IPS-18c (cell line): Measurements from ENCODE around the gene AGAP3.

Experiments
- H3K4me3 ChIP-seq: 2 replicates; pipeline ENCODE4 v1.7.0; 2013; ENCODE audit warnings: low read depth, mild to moderate bottlenecking, low read length, moderate library complexity; ENCODE audit not compliant: insufficient read depth
- H3K9me3 ChIP-seq: one replicate; pipeline ENCODE4 v1.6.1; 2013; ENCODE audit warnings: mild to moderate bottlenecking, low read length, moderate library complexity; ENCODE audit not compliant: control insufficient read depth, insufficient read depth

The AGAP3 gene

DNA sequence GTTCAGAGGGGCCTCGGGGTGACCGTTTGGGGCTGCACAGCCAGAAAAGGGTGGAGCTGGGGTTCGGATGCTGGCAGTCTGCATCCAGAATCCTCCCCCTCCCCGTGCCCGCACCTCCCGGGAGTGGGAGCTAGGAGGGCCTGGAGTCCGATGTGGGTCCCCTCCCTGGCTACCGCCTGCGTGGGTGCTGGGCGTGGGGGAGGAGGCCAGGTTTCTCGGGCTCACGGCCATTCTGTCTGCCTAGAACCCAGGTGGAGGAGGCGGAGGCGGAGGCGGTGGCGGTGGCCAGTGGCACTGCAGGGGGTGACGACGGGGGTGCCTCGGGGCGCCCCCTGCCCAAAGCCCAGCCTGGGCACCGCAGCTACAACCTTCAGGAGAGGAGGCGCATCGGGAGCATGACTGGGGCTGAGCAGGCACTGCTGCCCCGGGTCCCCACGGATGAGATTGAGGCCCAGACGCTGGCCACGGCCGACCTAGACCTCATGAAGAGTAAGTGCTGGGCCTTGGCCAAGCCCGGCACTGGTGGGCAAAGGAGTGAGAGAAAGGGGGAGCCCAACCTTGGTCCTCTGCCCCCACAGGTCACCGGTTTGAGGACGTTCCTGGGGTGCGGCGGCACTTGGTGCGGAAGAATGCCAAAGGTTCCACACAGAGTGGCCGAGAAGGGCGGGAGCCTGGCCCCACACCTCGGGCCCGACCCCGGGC is 19.9 kb upstream of the AGAP3 start:
- Histone ChIP-seq H3K4me3 (no peak overlapping the region), H3K9me3 (no peaks in the 10 kb centered on the region)

DNA sequence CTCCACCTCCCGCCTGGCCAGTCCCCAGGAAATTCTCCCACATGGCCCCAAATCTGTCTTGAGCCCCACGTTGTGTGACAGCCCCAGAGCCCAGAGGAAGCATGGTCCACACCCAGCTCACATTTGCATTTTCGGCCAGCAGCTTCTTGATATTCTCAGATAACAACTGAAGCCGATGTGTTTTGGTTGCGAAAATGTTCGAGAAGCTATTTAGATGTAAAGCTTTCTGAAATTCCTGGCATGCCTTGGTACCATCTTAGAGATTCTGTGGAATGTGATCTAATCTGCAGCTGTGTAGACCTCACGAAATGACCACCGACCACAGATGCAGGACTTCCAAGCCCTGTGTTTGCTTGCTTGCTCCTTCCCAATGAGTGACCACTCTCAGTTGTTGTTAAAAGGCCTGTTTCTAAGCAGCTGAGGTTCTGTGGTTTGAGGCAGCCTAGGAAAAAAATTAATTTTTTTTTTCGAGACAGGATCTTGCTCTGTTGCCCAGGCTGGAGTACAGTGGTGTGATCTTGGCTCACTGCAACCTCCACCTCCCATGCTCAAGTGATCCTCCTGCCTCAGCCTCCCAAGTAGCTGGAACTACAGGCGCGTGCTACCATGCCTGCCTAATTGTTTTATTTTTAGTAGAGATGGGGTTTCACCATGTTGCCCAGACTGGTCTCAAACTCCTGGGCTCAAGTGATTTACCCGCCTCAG is 18.1 kb upstream of the AGAP3 start:
- Histone ChIP-seq H3K9me3 (no peaks in the 10 kb centered on the region), H3K4me3 (no peak overlapping the region)

DNA sequence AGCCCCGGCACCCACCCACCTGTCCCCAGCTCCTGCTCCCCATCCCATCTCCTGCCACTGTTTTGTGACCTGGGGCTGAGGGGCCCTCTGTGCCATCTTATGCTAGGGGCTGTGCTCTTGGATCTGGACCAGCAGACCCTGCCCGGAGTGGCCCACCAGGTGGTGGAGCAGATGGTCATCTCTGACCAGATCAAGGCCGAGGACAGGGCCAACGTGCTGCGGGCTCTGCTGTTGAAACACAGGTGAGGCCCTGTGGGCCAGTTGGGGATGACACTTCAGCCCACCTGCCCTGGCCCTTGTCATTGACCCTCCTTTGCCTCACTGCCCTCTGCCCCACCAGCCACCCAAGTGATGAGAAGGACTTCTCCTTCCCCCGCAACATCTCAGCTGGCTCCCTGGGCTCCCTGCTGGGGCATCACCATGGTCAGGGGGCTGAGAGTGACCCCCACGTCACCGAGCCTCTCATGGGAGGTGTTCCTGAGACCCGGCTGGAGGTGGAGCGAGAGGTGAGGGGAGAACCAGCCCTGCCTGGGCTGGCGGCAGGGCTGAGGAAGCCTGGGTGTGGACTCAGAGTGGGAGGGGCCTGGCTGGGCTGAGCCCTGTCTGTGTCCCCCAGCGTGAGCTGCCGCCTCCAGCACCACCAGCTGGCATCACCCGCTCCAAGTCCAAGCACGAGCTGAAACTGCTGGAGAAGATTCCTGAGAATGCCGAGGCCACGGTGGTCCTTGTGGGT is 16.3 kb upstream of the AGAP3 start:
- no peaks in the 10 kb centered on the region for H3K9me3 ChIP-seq
- no peak overlapping the region for H3K4me3 ChIP-seq

- Histone ChIP-seq H3K4me3 (no peak overlapping the region), H3K9me3 (no peaks in the 10 kb centered on the region)
Measured at GRCh38 chr7:151070574-151070960, 15.7 kb upstream of the AGAP3 start.

DNA sequence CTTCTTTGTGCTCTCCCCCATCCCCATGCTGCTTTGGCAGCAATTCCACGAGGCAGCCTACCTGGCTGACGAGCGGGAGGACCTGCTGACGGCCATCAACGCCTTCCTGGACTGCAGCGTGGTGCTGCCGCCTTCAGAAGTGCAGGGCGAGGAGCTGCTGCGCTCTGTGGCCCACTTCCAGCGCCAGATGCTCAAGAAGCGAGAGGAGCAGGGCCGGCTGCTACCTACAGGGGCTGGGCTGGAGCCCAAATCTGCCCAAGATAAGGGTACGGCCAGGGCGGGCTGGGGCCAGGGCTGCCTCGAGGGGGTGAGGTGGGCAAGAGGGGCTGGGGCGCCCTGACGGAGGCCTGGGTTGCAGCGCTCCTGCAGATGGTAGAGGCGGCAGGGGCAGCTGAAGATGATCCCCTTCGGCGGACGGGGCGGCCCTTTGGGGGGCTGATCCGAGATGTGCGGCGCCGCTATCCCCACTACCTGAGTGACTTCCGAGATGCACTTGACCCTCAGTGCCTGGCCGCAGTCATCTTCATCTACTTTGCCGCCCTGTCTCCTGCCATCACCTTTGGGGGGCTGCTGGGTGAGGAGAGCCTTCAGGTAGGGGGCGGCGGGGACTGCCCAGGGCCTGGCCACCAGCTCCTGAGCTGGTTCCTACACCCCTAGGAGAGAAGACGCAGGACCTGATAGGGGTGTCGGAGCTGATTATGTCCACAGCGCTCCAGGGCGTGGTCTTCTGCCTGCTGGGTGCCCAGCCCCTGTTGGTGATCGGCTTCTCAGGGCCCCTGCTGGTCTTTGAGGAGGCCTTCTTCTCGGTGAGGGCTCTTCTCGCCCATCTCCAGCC is 15.0 kb upstream of the AGAP3 start:
- no peaks in the 10 kb centered on the region for H3K9me3 ChIP-seq
- no peak overlapping the region for H3K4me3 ChIP-seq

DNA sequence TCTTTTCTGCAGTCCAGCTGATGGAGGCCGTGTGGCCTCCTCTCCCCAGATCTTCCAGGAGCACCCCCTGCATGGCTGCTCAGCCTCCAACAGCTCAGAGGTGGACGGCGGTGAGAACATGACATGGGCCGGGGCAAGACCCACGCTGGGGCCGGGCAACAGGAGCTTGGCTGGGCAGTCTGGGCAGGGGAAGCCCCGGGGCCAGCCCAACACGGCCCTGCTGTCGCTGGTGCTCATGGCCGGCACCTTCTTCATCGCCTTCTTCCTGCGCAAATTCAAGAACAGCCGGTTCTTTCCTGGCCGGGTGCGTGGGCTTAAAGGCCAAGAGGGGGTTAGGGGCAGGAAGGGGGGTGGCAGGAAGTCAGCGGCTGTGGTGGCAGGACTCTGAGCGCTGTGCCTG is 12.3 kb upstream of the AGAP3 start:
- Histone ChIP-seq H3K4me3 (no peak overlapping the region), H3K9me3 (no peaks in the 10 kb centered on the region)

GRCh38 chr7:151074817-151075661 is 11.2 kb upstream of the AGAP3 start:
- H3K4me3 ChIP-seq = no peak overlapping the region
- no peaks in the 10 kb centered on the region for H3K9me3 ChIP-seq

- Histone ChIP-seq H3K4me3 (no peak overlapping the region), H3K9me3 (no peaks in the 10 kb centered on the region)
Measured at GRCh38 chr7:151075662-151075971, 10.7 kb upstream of the AGAP3 start.

DNA sequence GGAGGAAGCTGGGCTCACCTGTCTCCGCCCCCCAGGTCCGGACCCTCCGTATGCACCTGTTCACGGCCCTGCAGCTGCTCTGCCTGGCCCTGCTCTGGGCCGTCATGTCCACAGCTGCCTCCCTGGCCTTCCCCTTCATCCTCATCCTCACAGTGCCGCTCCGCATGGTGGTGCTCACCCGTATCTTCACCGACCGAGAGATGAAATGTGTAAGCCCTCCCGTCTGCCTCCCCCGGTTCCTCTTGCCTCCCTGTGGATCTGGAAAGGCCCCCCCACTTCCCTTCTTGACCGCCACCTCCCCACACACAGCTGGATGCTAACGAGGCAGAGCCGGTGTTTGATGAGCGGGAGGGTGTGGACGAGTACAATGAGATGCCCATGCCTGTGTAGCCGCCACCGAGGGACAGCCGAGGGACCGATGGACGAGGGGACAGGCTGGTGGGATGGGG is 10.3 kb upstream of the AGAP3 start:
- Histone ChIP-seq H3K9me3 (no peaks in the 10 kb centered on the region), H3K4me3 (no peak overlapping the region)

- Histone ChIP-seq H3K9me3 (no peaks in the 10 kb centered on the region), H3K4me3 (no peak overlapping the region)
Measured at GRCh38 chr7:151076863-151077704, 9.2 kb upstream of the AGAP3 start.

DNA sequence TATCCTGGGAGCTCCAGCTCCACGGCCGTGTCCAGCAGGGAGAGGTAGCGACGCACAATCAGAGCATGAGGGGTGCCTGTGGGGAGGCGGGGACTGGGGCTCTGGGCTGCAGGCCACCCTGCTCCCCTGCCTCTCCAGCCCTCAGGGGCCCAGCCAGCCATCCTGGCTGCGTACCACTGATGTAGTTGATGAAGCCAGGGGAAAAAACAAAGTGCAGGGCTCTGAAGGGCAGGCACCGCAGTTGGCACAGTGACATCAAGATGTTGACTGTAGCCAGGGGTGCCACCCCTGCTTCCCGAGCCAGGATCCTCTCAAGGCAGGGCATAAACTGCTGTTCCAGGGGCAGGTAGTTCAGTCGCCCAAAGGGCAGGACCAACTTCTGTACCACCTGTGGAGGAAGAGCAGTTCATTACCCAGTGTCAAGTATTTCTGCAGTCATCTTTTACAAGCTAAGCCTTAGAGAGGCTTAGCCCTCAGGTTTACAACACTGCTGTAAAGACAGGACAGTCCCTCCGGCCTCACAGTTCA is 8.5 kb upstream of the AGAP3 start:
- Histone ChIP-seq H3K9me3 (no peaks in the 10 kb centered on the region), H3K4me3 (no peak overlapping the region)

DNA sequence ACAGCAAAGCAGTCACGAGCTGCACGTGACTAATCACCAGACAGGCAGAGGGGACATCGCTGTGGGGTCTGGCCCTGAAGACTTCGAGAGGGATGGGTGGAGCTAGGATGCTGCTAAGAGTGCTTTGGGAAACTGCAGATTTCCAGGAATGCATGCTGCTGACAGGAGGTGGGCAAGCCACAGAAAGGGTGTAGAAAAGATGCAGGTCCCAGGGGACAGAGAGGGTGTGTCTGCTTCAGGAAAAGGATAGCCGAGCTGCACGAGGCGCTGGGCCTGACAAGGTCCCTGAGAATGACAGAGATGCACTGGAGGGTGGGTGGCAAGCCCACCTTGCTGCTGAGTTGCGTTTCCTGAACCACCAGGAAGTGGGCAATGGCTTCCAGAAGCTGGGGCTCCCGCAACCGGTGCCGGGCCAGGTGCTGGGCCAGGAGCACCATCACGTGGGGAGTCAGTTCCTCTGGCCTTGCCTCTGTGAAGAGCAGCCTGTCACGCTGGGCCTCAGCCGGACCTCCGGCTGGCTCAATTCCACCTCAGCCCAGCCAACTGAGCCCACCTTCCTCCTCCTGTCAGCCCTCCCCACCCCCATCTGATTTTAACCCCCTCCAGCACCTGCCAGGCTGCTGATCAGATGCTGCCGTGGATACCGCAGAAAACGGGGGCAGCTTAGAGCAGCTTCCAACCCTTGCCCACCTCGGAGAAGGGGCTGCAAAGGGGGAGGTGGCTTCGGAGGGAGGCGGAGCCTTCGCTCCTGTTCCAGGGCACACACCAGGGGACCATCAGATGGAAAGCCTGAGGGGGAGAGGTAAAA is 7.8 kb upstream of the AGAP3 start:
- Histone ChIP-seq H3K4me3 (no peak overlapping the region), H3K9me3 (no peaks in the 10 kb centered on the region)

- Histone ChIP-seq H3K4me3 (peak overlapping the region; percentile 94), H3K9me3 (no peaks in the 10 kb centered on the region)
Measured at GRCh38 chr7:151079199-151079910, 6.9 kb upstream of the AGAP3 start.

DNA sequence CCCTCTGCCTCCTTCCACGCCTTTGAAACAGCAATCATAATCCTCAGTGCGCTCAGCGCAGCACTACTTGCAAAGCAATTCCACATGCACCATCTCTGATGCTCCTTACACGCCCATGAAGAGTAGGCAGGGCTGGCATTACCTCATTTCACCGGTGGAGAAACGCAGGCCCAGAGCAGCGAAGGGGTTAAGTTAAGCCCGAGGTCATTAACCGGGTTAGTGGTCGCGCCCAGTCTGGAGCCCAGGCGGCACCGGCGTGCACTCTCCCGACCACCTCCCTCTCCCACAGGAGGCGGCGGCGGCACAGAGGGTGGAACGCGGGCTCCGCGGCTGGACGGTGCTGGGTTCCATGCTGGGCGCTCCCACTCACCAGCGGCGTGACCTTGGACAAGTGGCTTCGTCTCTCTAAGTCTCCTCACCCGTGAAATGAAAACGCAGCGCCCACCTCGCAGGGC is 6.2 kb upstream of the AGAP3 start:
- H3K9me3 ChIP-seq = no peaks in the 10 kb centered on the region
- peak overlapping the region; percentile 94 for H3K4me3 ChIP-seq
